ENCODE measurements around the gene CHRNE.
"Not testable (repeated sequence)": the region's sequence is repeated elsewhere in the genome, so short reads cannot be mapped to it uniquely, and the experiment has no call there.

Gene CHRNE

DNA sequence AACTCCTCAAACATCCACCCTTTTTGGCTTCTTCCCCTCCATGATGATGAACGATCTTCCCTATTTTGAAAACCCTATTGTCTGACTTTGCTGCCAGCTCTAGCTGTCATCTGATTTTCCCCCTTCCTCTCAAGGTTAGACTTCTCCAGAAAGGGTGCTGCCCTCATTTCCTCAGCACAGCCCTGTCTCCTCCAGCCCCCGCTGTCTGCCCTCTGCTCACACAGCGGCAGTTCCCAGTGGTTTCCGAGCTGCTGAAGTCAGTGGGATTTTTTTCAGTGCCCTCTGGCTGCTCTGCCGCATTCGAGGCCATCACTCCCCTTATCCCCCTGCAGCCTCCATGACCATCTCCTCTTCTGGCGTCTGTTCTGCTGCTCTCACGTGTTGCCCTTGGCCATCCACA lies 30.1 kb downstream of the CHRNE start:
- Histone ChIP-seq H3K27ac (no peak overlapping the region), H3K36me3 (peaks cover 14% of the 10 kb centered on the region), H3K4me1 (peaks cover 15% of the 10 kb centered on the region), H4K20me1 (peaks cover 79% of the 10 kb centered on the region), H3K9me3 (no peaks in the 10 kb centered on the region), H3K4me3 (no peak overlapping the region), H3K9ac (no peak overlapping the region), H3K27me3 (no peaks in the 10 kb centered on the region), H3K4me2 (no peak overlapping the region)
- TF ChIP-seq Cebpa-rat (IDR thresholded peaks at IDR 0.05): no peak

GRCh38 chr17:4870855-4871254 lies 32.0 kb downstream of the CHRNE start:
- Histone ChIP-seq H3K27me3 (no peaks in the 10 kb centered on the region), H3K9me3 (no peaks in the 10 kb centered on the region), H3K4me1 (no peaks in the 10 kb centered on the region), H3K27ac (no peak overlapping the region), H4K20me1 (peaks cover 68% of the 10 kb centered on the region), H3K4me2 (no peak overlapping the region), H3K36me3 (peaks cover 14% of the 10 kb centered on the region), H3K9ac (no peak overlapping the region), H3K4me3 (no peak overlapping the region)
- no peak for TF ChIP-seq Cebpa-rat (IDR thresholded peaks at IDR 0.05)

DNA sequence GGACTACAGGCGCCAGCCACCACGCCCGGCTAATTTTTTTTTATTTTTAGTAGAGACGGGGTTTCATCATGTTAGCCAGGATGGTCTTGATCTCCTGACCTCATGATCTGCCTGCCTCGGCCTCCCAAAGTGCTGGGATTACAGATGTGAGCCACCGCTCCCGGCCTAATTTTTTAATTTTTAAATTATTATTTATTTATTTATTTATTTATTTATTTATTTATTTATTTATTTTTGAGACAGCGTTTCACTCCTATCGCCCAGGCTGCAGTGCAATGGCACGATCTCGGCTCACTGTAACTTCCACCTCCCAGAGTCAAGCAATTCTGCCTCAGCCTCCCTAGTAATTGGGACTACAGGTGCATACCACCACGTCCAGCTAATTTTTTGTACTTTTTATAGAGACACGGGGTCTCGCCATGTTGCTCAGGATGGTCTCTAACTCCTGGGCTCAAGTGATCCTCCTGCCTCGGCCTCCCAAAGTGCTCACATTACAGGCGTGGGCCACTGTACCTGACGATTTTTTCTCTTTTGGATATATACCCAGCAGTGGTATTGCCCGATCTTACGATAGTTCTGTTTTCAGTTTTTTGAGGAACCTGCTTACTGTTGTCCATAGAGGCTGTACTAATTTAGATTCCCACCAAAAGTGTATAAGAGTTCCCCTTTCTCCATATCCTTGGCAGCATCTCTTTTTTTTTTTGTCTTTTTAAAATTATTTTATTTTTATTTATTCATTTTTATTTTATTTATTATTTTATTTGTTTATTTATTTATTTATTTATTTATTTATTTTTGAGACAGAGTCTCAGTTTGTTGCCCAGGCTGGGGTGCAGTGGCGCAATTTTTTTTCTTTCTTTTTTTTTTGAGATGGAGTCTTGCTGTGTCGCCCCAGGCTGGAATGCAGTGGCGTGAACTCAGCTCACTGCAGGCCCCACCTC lies 33.6 kb downstream of the CHRNE start:
- Histone ChIP-seq H3K36me3 (peaks cover 11% of the 10 kb centered on the region), H4K20me1 (peaks cover 59% of the 10 kb centered on the region)
- not testable (repeated sequence) for H3K27ac ChIP-seq, H3K4me1 ChIP-seq, H3K9ac ChIP-seq, H3K9me3 ChIP-seq, H3K4me2 ChIP-seq, H3K27me3 ChIP-seq, H3K4me3 ChIP-seq

DNA sequence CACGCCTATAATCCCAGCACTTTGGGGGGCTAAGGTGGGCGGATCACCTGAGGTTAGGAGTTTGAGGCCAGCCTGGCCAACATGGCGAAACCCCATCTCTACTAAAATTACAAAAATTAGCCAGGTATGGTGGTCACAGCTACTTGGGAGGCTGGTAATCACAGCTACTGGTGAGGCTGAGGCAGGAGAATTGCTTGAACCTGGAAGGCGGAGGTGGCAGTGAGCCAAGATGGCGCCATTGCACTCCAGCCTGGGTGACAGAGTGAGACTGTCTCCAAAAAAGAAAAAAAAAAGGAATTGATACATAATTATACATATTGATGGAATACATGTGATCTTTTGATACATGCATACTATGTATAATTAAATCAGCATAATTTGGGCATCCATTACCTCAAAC lies 35.4 kb downstream of the CHRNE start:
- peaks cover 56% of the 10 kb centered on the region for H4K20me1 ChIP-seq
- not testable (repeated sequence) for H3K4me3 ChIP-seq, H3K27ac ChIP-seq, H3K4me1 ChIP-seq, H3K36me3 ChIP-seq, H3K27me3 ChIP-seq, H3K9me3 ChIP-seq, H3K4me2 ChIP-seq, H3K9ac ChIP-seq

DNA sequence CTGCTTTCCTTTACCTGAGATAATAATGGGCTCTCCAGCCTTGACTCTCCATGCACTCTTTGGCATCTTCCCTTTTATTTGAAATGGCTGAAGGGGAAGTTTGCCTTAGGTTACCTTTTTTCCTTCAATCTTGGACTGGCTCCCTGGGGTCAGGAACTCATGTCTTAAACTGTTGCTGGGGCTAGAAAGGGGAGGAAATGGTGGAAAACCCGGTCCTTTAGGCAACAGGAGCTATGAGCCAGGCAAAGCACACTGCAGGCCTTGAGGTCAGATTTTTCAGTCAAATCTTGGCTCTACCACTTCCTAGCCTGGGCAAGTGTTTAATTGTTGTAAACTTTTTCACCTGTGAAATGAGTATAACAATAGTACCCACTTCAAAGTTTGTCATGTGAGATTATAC lies 39.6 kb downstream of the CHRNE start:
- no peak for TF ChIP-seq Cebpa-rat (IDR thresholded peaks at IDR 0.05)
- no peak overlapping the region for H3K4me2 ChIP-seq
- no peaks in the 10 kb centered on the region for H3K27me3 ChIP-seq
- H3K9ac ChIP-seq: no peak overlapping the region
- peaks cover 66% of the 10 kb centered on the region for H4K20me1 ChIP-seq
- peaks cover 13% of the 10 kb centered on the region for H3K4me1 ChIP-seq
- no peaks in the 10 kb centered on the region for H3K9me3 ChIP-seq
- H3K27ac ChIP-seq: no peak overlapping the region
- peaks cover 33% of the 10 kb centered on the region for H3K36me3 ChIP-seq
- H3K4me3 ChIP-seq: no peak overlapping the region

- Histone ChIP-seq H3K9me3 (no peaks in the 10 kb centered on the region), H4K20me1 (peaks cover 66% of the 10 kb centered on the region), H3K4me1 (peaks cover 19% of the 10 kb centered on the region), H3K4me2 (no peak overlapping the region), H3K4me3 (no peak overlapping the region), H3K36me3 (peaks cover 33% of the 10 kb centered on the region), H3K27me3 (no peaks in the 10 kb centered on the region), H3K27ac (no peak overlapping the region), H3K9ac (no peak overlapping the region)
- no peak for TF ChIP-seq Cebpa-rat (IDR thresholded peaks at IDR 0.05)
Measured at GRCh38 chr17:4862720-4863119, 40.2 kb downstream of the CHRNE start.

DNA sequence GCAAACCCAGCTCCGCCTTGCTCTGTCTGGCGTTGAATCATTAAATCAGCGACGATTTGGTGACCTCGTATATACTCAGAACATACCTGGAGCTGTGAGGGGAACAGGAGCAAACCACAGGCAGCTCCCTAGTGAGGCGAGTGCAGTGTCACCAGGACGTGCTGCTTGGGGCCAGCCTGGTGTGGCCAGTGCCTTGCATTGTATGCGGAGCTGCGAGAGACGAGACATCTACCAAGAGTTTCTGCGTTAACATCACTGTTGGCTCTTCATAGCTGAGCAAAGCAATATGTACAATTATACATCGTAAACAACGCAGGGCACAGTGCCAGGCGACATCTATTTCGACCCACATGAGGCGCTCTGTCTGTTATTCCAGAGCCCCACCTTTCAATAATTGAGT lies 41.8 kb downstream of the CHRNE start:
- no peak overlapping the region for H3K9ac ChIP-seq
- no peaks in the 10 kb centered on the region for H3K27me3 ChIP-seq
- no peak overlapping the region for H3K4me2 ChIP-seq
- H3K27ac ChIP-seq: no peak overlapping the region
- no peaks in the 10 kb centered on the region for H3K9me3 ChIP-seq
- peaks cover 39% of the 10 kb centered on the region for H3K36me3 ChIP-seq
- H4K20me1 ChIP-seq: peaks cover 75% of the 10 kb centered on the region
- peaks cover 21% of the 10 kb centered on the region for H3K4me1 ChIP-seq
- no peak overlapping the region for H3K4me3 ChIP-seq
- no peak for TF ChIP-seq Cebpa-rat (IDR thresholded peaks at IDR 0.05)

DNA sequence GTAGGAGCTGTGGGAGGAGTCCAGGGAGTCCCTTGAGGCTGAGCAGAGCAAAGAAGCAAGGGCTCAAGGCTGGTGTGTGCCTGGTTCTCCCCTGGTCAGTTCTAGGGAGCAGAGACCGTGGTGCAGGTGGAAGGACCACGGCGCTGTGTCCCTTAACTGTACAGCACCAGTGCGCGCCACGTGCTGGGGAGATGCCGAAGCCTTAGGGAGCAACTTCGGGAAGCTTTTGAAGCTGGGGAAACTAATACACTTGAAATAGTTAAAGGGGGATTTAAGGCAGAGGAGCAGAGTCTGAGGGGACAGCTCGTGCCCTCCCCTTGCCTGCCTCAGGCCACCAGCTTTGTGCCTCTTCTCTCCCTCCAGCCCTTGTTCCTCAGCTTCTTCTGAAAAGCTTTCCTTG lies 42.2 kb downstream of the CHRNE start:
- peaks cover 21% of the 10 kb centered on the region for H3K4me1 ChIP-seq
- H3K36me3 ChIP-seq: peaks cover 39% of the 10 kb centered on the region
- H3K9me3 ChIP-seq: no peaks in the 10 kb centered on the region
- H3K27ac ChIP-seq: no peak overlapping the region
- H4K20me1 ChIP-seq: peaks cover 79% of the 10 kb centered on the region
- no peaks in the 10 kb centered on the region for H3K27me3 ChIP-seq
- no peak overlapping the region for H3K4me3 ChIP-seq
- no peak overlapping the region for H3K9ac ChIP-seq
- TF ChIP-seq Cebpa-rat (IDR thresholded peaks at IDR 0.05): no peak
- no peak overlapping the region for H3K4me2 ChIP-seq

- Histone ChIP-seq H3K27me3 (no peaks in the 10 kb centered on the region), H3K9me3 (no peaks in the 10 kb centered on the region), H3K27ac (no peak overlapping the region), H3K4me2 (0 out of 2 replicates have a peak overlapping the region, but pooled peaks have one; percentile 17), H3K4me3 (no peak overlapping the region), H3K36me3 (peaks cover 39% of the 10 kb centered on the region), H3K9ac (no peak overlapping the region), H3K4me1 (peaks cover 21% of the 10 kb centered on the region), H4K20me1 (peaks cover 85% of the 10 kb centered on the region)
- no peak for TF ChIP-seq Cebpa-rat (IDR thresholded peaks at IDR 0.05)
Measured at GRCh38 chr17:4859816-4860625, 42.9 kb downstream of the CHRNE start.

DNA sequence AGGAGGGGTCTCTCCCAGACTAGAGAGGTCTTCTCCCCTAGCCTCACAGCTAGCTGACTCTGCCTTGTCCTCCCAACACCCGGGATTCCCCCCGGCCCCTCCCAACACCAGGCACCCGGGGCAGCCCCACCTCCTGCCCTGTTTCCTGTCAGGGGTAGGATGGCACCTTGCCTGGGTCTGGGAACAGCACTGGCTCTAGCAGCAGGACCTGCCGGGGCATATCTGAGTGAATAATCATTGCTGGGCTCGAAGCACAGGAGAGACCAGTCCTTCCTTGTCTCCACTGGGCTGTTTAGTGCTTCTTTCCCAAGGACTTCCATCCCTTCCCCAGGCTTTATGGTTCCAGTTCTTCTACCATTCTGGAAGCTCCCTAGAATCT lies 44.0 kb downstream of the CHRNE start:
- H3K9ac ChIP-seq: no peak overlapping the region
- no peak overlapping the region for H3K4me3 ChIP-seq
- H3K36me3 ChIP-seq: peaks cover 48% of the 10 kb centered on the region
- H4K20me1 ChIP-seq: peaks cover 97% of the 10 kb centered on the region
- H3K27me3 ChIP-seq: no peaks in the 10 kb centered on the region
- no peaks in the 10 kb centered on the region for H3K9me3 ChIP-seq
- no peak for TF ChIP-seq Cebpa-rat (IDR thresholded peaks at IDR 0.05)
- H3K27ac ChIP-seq: no peak overlapping the region
- H3K4me2 ChIP-seq: no peak overlapping the region
- H3K4me1 ChIP-seq: peaks cover 21% of the 10 kb centered on the region
